HCT116 (cell line): ENCODE results near the gene SMARCAL1. TPM values are rescaled to one million over a fixed set of nuclear protein-coding genes. Genes with fewer than 3 reads are reported as not detected.
A peak's percentile ranks its signal among the peaks of the same experiment; 100 is the strongest.

Source experiments
- ATAC-seq: fragments of 200-7000 bp; cut with Tn5 transposase; 2 replicates; pipeline ENCODE4 v1.9.1; 2020; ENCODE audit warnings: mild to moderate bottlenecking, moderate library complexity
- BruUV-seq: library from RNA; stranded (reverse); fragments of 400-500 nt; replicated peaks from 2 replicates; lab custom pipeline; 2021; lab: Mats Ljungman, UMichigan
- CTCF ChIA-PET: fragments of 300-600 bp; sonication (Branson Sonifier 250); formaldehyde crosslinking; loops from one replicate; lab custom pipeline; 2021; ENCODE audit warnings: antibody characterized with exemption; lab: Charles Lee
- POLR2A ChIA-PET: fragments of 300-600, 350-600 bp; sonication (Branson Sonifier 250); formaldehyde crosslinking; loops from one replicate; lab custom pipeline; 2021; ENCODE audit warnings: antibody characterized with exemption; lab: Charles Lee
- RAD21 ChIA-PET, 2 experiments: fragments of 300-600 bp; sonication (Branson Sonifier 250); formaldehyde crosslinking; loops; one replicate each; lab custom pipeline; 2023; ENCODE audit warnings: low total read pairs in 2 of 2; ENCODE audit not compliant: uncharacterized antibody in 2 of 2, unreplicated experiment in 2 of 2, low non-redundant PET in 1 of 2; lab: Charles Lee
- DNase-seq: peaks from one replicate; pipeline ENCODE4 v3.0.0-alpha.2; 2010; ENCODE audit warnings: low read depth, low spot score
- H2AFZ ChIP-seq: fragments of 200-600 bp; shearing (Covaris generic), sonication (generic); 2 replicates; pipeline ENCODE4 v1.6.1; 2017; ENCODE audit warnings: low read depth, mixed run types, mixed read lengths, antibody characterized with exemption, low read length; ENCODE audit not compliant: poor library complexity, severe bottlenecking
- H3K27ac ChIP-seq: 2 replicates; pipeline ENCODE4 v1.5.1; 2012; ENCODE audit warnings: low read depth, low read length
- H3K27me3 ChIP-seq: fragments of 200-600 bp; sonication (generic); 2 replicates; pipeline ENCODE4 v1.6.1; 2016; ENCODE audit warnings: mixed run types, low read length, mixed read lengths; ENCODE audit not compliant: insufficient read depth
- H3K36me3 ChIP-seq, 2 experiments: fragments of 200-500 bp in 1 of 2; fragments of 200-600 bp in 1 of 2; sonication (Bioruptor generic) in 1 of 2; sonication (generic) in 1 of 2; 2 replicates each; pipeline versions ENCODE4 v1.5.1 to v1.6.1; 2014 to 2016; ENCODE audit warnings: low read length in 2 of 2, inconsistent platforms in 1 of 2, mixed read lengths in 1 of 2, mixed run types in 1 of 2; ENCODE audit not compliant: insufficient read depth in 2 of 2, control insufficient read depth in 1 of 2
- H3K4me1 ChIP-seq, 2 experiments: fragments of 200-600 bp in 1 of 2; sonication (generic) in 1 of 2; 2 replicates each; pipeline versions ENCODE4 v1.5.1 to v1.6.1; 2012 to 2017; ENCODE audit warnings: low read length in 2 of 2, inconsistent platforms in 1 of 2, mild to moderate bottlenecking in 1 of 2, mixed read lengths in 1 of 2, mixed run types in 1 of 2, moderate library complexity in 1 of 2; ENCODE audit not compliant: insufficient read depth in 2 of 2, control insufficient read depth in 1 of 2
- H3K4me2 ChIP-seq: fragments of 200-600 bp; sonication (generic); 2 replicates; pipeline ENCODE4 v1.6.1; 2017; ENCODE audit warnings: mixed run types, low read length, mixed read lengths
- H3K4me3 ChIP-seq, 2 experiments: fragments of 200-600 bp in 1 of 2; sonication (generic) in 1 of 2; replicated peaks in 1 of 2; 2 replicates each; pipeline ENCODE4 v1.5.1; 2011 to 2016; ENCODE audit warnings: low read length in 2 of 2, control low read depth in 1 of 2, low read depth in 1 of 2, mild to moderate bottlenecking in 1 of 2, mixed read lengths in 1 of 2, mixed run types in 1 of 2
- H3K79me2 ChIP-seq: fragments of 200-600 bp; sonication (generic); 2 replicates; pipeline ENCODE4 v1.6.1; 2017; ENCODE audit warnings: mild to moderate bottlenecking, mixed run types, low read length, moderate library complexity, mixed read lengths; ENCODE audit not compliant: insufficient read depth
- H3K9ac ChIP-seq: fragments of 200-600 bp; sonication (generic); 2 replicates; pipeline ENCODE4 v1.6.1; 2016; ENCODE audit warnings: low read length, mixed read lengths
- H3K9me2 ChIP-seq: fragments of 200-600 bp; sonication (generic), shearing (Covaris generic); 2 replicates; pipeline ENCODE4 v1.6.1; 2017; ENCODE audit warnings: mixed run types, mild to moderate bottlenecking, moderate library complexity; ENCODE audit not compliant: insufficient read depth
- H3K9me3 ChIP-seq, 2 experiments: fragments of 200-500 bp in 1 of 2; fragments of 200-600 bp in 1 of 2; sonication (Bioruptor generic) in 1 of 2; sonication (generic) in 1 of 2; 2 replicates each; pipeline ENCODE4 v1.6.1; 2014 to 2017; ENCODE audit warnings: low read length in 2 of 2, mixed read lengths in 2 of 2, inconsistent platforms in 1 of 2, low read depth in 1 of 2, mild to moderate bottlenecking in 1 of 2, mixed run types in 1 of 2, moderate library complexity in 1 of 2; ENCODE audit not compliant: control insufficient read depth in 1 of 2, insufficient read depth in 1 of 2
- H4K20me1 ChIP-seq: fragments of 200-600 bp; sonication (generic), shearing (Covaris generic); 2 replicates; pipeline ENCODE4 v1.6.1; 2017; ENCODE audit warnings: mixed run types, mild to moderate bottlenecking, moderate library complexity; ENCODE audit not compliant: insufficient read depth
- ATF3 ChIP-seq: IDR thresholded peaks from 2 replicates; pipeline ENCODE4 v1.6.1; 2012
- CEBPB ChIP-seq: IDR thresholded peaks from 2 replicates; pipeline ENCODE4 v1.6.1; 2012; ENCODE audit warnings: low read depth
- EZH2 ChIP-seq: fragments of 200-600 bp; sonication (generic); IDR thresholded peaks from 2 replicates; pipeline ENCODE4 v1.6.1; 2017; ENCODE audit warnings: antibody characterized with exemption, mixed run types
- FOSL1 ChIP-seq: IDR thresholded peaks from 2 replicates; pipeline ENCODE4 v1.6.1; 2012; ENCODE audit warnings: low read depth
- JUND ChIP-seq: IDR thresholded peaks from 2 replicates; pipeline ENCODE4 v1.6.1; 2012
- MAX ChIP-seq: IDR thresholded peaks from 2 replicates; pipeline ENCODE4 v1.6.1; 2012
- POLR2A ChIP-seq: IDR thresholded peaks from 2 replicates; pipeline ENCODE4 v1.7.0; 2011; ENCODE audit warnings: borderline replicate concordance; ENCODE audit not compliant: insufficient read depth, insufficient read length; ENCODE audit errors: extremely low read depth
- RAD21 ChIP-seq: IDR thresholded peaks from 2 replicates; pipeline ENCODE4 v1.6.1; 2012; ENCODE audit warnings: low read depth, mild to moderate bottlenecking
- REST ChIP-seq: IDR thresholded peaks from 2 replicates; pipeline ENCODE4 v1.6.1; 2012; ENCODE audit warnings: low read depth
- SIN3A ChIP-seq: IDR thresholded peaks from 2 replicates; pipeline ENCODE4 v1.6.1; 2012; ENCODE audit warnings: low read depth
- SP1 ChIP-seq: IDR thresholded peaks from 2 replicates; pipeline ENCODE4 v1.6.1; 2012; ENCODE audit warnings: low read depth
- YY1 ChIP-seq: IDR thresholded peaks from 2 replicates; pipeline ENCODE4 v1.6.1; 2011; ENCODE audit warnings: low read length, low read depth, moderate library complexity, mild to moderate bottlenecking; ENCODE audit not compliant: insufficient replicate concordance; ENCODE audit errors: extremely low read depth
- ZBTB33 ChIP-seq: IDR thresholded peaks from 2 replicates; pipeline ENCODE4 v1.6.1; 2011; ENCODE audit warnings: mild to moderate bottlenecking, low read length, moderate library complexity; ENCODE audit not compliant: insufficient replicate concordance; ENCODE audit errors: extremely low read depth
- intact Hi-C: fragments of 100-400 bp; cut with micrococcal nuclease; formaldehyde crosslinking; loops from 2 replicates; pipeline ENCODE4 v1.10.0; 2022
- total RNA-seq: library from RNA; stranded (reverse); gene quantifications from one replicate; pipeline ENCODE4 v1.2.1, GENCODE V29; 2021; ENCODE audit not compliant: unreplicated experiment

Gene SMARCAL1
- total RNA-seq, 1 experiment from 2014 or later: 18.0 TPM

DNA sequence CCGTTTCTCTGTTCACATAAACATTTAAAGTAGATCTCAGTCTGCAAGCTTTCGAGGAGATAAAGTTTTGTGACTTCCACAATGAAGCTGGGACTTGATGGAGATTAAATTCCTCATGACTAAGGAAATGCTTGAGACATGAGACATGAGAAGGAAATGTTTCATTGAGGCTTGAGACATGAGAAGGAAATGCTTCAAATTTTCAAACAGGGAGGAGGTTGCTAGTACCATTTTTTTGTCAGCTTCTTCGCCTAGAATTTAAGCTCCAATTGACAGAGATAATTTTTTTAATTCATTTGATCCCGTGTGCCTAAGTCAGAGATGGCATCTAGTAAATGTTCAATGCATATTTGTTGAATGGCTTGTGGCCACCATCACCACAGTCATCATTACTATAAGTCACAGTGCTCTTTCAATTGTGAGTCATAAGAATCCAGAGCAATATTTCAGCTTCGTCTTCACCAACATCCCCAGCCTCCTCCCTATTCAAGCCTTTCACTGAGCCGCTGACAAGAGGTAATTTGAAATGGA lies 39.5 kb upstream of the SMARCAL1 start:
- no peaks in the 10 kb centered on the region for H3K9me3 ChIP-seq
- H3K36me3 ChIP-seq: no peaks in the 10 kb centered on the region
- ChIA-PET POLR2A (no interaction called here), RAD21 (no interaction called here), CTCF (no interaction called here)
- TF ChIP-seq SIN3A (0 out of 2 replicates have a peak, but pooled peaks have one; percentile 33), CEBPB (no peak), EZH2 (no peak), ZBTB33 (no peak), ATF3 (no peak), POLR2A (no peak), FOSL1 (peak; percentile 69), YY1 (no peak), REST (no peak), JUND (no peak; the same call in none of the 2 replicates), SP1 (no peak; the same call in 1 of the 2 replicates), RAD21 (no peak), MAX (0 out of 2 replicates have a peak, but pooled peaks have one; percentile 1)
- peaks cover 2 to 26% of the 10 kb centered on the region in 2 experiments; a peak in 3 of 4 replicates for H3K4me1 ChIP-seq
- H3K27ac ChIP-seq: no peak overlapping the region
- no peaks in the 10 kb centered on the region for H4K20me1 ChIP-seq
- peaks cover 29% of the 10 kb centered on the region for H3K27me3 ChIP-seq
- H3K9ac ChIP-seq: no peak overlapping the region
- no peak overlapping the region for H2AFZ ChIP-seq
- H3K79me2 ChIP-seq: no peaks in the 10 kb centered on the region
- H3K4me3 ChIP-seq: peak overlapping the region; percentile 10 to 36; a peak in 3 of 4 replicates
- H3K4me2 ChIP-seq: peak overlapping the region; percentile 42
- DNase-seq: no peak
- BruUV-seq: no TSS peak
- peak; percentile 56; the same call in 1 of the 2 replicates for ATAC-seq
- intact Hi-C loops: no loop called here
- no peaks in the 10 kb centered on the region for H3K9me2 ChIP-seq
